CD4-positive, CD25-positive, alpha-beta regulatory T cell (primary cell): ENCODE data around the gene RFX8. TPM values are rescaled to one million over a fixed set of nuclear protein-coding genes. Genes with fewer than 3 reads are reported as not detected.
"Not testable (repeated sequence)": the region's sequence is repeated elsewhere in the genome, so short reads cannot be mapped to it uniquely, and the experiment has no call there.

Source experiments
- ATAC-seq, 2 donors: fragments of 150-1000 bp; cut with Tn5 transposase; one replicate each; pipeline ENCODE4 v1.10.0; 2021; ENCODE audit warnings: low read depth in 2 of 2, moderate number of reproducible peaks in 2 of 2, moderate library complexity in 1 of 2
- DNase-seq, 3 donors: peaks; one replicate each; pipeline versions ENCODE4 v3.0.0 to v3.0.0-alpha.2; 2012 to 2022; ENCODE audit warnings: mixed read lengths in 1 of 3
- H3K27ac ChIP-seq: one replicate; pipeline ENCODE4 v1.7.0; 2013; ENCODE audit warnings: mild to moderate bottlenecking, low read length; ENCODE audit not compliant: insufficient read depth, poor library complexity, severe bottlenecking
- H3K27me3 ChIP-seq: one replicate; pipeline ENCODE4 v1.7.0; 2013; ENCODE audit warnings: low read length; ENCODE audit not compliant: control insufficient read depth, insufficient read depth
- H3K36me3 ChIP-seq: one replicate; pipeline ENCODE4 v1.7.0; 2013; ENCODE audit warnings: mild to moderate bottlenecking, low read length, moderate library complexity; ENCODE audit not compliant: control insufficient read depth, insufficient read depth
- H3K4me1 ChIP-seq: 2 replicates; pipeline ENCODE4 v1.7.0; 2013; ENCODE audit warnings: mild to moderate bottlenecking, low read length; ENCODE audit not compliant: insufficient read depth, control insufficient read depth, poor library complexity, severe bottlenecking
- H3K4me3 ChIP-seq: one replicate; pipeline ENCODE4 v1.7.0; 2013; ENCODE audit warnings: low read depth, mild to moderate bottlenecking, low read length, moderate library complexity
- H3K9me3 ChIP-seq, 2 experiments: 1 replicate in 1 of 2; 2 replicates in 1 of 2; pipeline ENCODE4 v1.7.0; 2013; ENCODE audit warnings: low read length in 2 of 2, mild to moderate bottlenecking in 1 of 2, moderate library complexity in 1 of 2; ENCODE audit not compliant: control insufficient read depth in 2 of 2
- H3K27ac Mint-ChIP-seq, 3 donors: one replicate each; pipeline ENCODE4 v1.8.0; 2020 to 2022; ENCODE audit warnings: mild to moderate bottlenecking in 3 of 3, mixed read lengths in 3 of 3, moderate library complexity in 2 of 3
- H3K27me3 Mint-ChIP-seq: one replicate; pipeline ENCODE4 v1.8.0; 2022; ENCODE audit warnings: mild to moderate bottlenecking, mixed read lengths
- H3K36me3 Mint-ChIP-seq: one replicate; pipeline ENCODE4 v1.8.0; 2020; ENCODE audit warnings: mixed read lengths
- H3K4me1 Mint-ChIP-seq, 4 donors: one replicate each; pipeline ENCODE4 v1.8.0; 2020 to 2022; ENCODE audit warnings: mixed read lengths in 4 of 4, mild to moderate bottlenecking in 1 of 4
- H3K4me3 Mint-ChIP-seq, 4 donors: one replicate each; pipeline ENCODE4 v1.8.0; 2020 to 2022; ENCODE audit warnings: mild to moderate bottlenecking in 4 of 4, mixed read lengths in 4 of 4, moderate library complexity in 3 of 4
- H3K9me3 Mint-ChIP-seq, 7 donors: one replicate each; pipeline ENCODE4 v1.8.0; 2020 to 2022; ENCODE audit warnings: mixed read lengths in 7 of 7, mild to moderate bottlenecking in 3 of 7, moderate library complexity in 2 of 7
- polyA plus RNA-seq, 4 donors: library from polyadenylated mRNA; unstranded; fragments of 300-500 nt; fragmentation: Illumina TruSeq; gene quantifications; one replicate each; pipeline ENCODE4 v1.2.3, GENCODE V29; 2021
- total RNA-seq: library from RNA; stranded (reverse); gene quantifications from one replicate; pipeline ENCODE4 v1.2.3, GENCODE V29; 2022

The RFX8 gene
- total and polyA plus RNA-seq, 5 donors from 2014 or later = 0.16 to 5.5 (median 0.50) TPM; not detected in 2

DNA sequence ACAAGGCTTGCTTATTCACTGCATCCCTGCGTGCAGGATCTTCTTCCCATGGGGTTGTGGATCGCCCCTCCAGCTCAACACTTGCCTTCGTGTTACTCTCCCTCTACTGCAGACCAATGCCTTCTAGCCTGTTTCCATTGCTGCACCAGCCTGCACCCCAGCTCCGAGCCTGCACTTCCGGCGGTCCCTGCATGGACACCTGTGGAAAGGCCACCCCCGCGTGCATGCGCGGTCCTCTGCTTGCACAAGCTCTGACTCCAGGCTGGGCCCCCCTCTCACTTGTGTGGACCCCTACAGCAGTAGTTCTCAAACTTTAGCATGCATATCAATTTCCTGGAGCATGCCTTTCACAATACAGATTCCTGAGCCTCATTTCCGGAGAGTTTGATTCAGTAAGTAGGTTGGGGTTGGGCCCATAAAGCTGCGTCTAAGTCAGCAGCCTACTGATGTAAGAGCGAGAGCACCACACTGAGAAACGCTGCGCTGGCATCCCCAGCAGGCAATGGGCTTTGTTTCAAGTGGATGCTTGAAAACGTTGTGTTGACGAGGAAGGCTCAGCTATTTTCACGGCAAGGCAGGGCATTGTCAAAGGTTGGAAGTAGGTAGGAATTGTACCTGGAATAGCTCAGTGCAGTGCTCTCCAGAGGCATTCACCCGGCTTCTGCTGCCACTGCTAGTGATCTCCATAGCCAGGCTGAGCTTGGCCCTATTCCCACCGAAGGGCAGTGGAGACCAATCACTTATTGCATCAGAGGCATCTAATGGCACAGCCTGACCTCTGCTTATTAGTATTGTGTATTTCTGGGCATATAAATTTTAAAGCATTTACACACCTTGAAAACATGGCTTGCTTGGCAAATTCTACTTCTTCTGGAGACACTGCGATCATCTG lies 120.2 kb downstream of the RFX8 start:
- no peak for DNase-seq
- Histone ChIP-seq H3K36me3 (no peaks in the 10 kb centered on the region), H3K4me3 (no peak overlapping the region), H3K9me3 (no peaks in the 10 kb centered on the region), H3K27ac (no peak overlapping the region), H3K4me1 (peaks cover 22% of the 10 kb centered on the region), H3K27me3 (no peaks in the 10 kb centered on the region)
- Mint-ChIP-seq H3K4me1 (peaks cover 6 to 54% (median 29%) of the 10 kb centered on the region in 4 donors), H3K9me3 (no peaks in the 10 kb centered on the region), H3K36me3 (no peaks in the 10 kb centered on the region), H3K27ac (peak overlapping the region in 1 of 3 donors; percentile 31), H3K27me3 (no peaks in the 10 kb centered on the region), H3K4me3 (no peak overlapping the region)
- ATAC-seq = no peak

- not testable (repeated sequence) for H3K27me3 Mint-ChIP-seq, H3K4me3 Mint-ChIP-seq, H3K36me3 ChIP-seq, H3K4me3 ChIP-seq, ATAC-seq, H3K9me3 ChIP-seq, DNase-seq, H3K27me3 ChIP-seq, H3K27ac ChIP-seq, H3K36me3 Mint-ChIP-seq, H3K9me3 Mint-ChIP-seq
- Mint-ChIP-seq H3K27ac (peak overlapping the region in 1 of 3 donors; percentile 76), H3K4me1 (peaks cover 10 to 50% (median 26%) of the 10 kb centered on the region in 4 donors)
- H3K4me1 ChIP-seq = peaks cover 16% of the 10 kb centered on the region
Measured at GRCh38 chr2:101352631-101353030, 122.3 kb downstream of the RFX8 start.

- Histone ChIP-seq H3K36me3 (no peaks in the 10 kb centered on the region), H3K27me3 (no peaks in the 10 kb centered on the region), H3K4me1 (peaks cover 16% of the 10 kb centered on the region), H3K27ac (peak overlapping the region; percentile 42), H3K4me3 (no peak overlapping the region), H3K9me3 (no peaks in the 10 kb centered on the region)
- peak; percentile 28 to 40 for ATAC-seq
- H3K9me3 Mint-ChIP-seq = no peaks in the 10 kb centered on the region
- H3K27me3 Mint-ChIP-seq = no peaks in the 10 kb centered on the region
- no peak overlapping the region for H3K4me3 Mint-ChIP-seq
- H3K27ac Mint-ChIP-seq = peak overlapping the region in 2 of 3 donors; percentile 4 to 56
- no peak for DNase-seq
- no peaks in the 10 kb centered on the region for H3K36me3 Mint-ChIP-seq
- peaks cover 10 to 40% (median 20%) of the 10 kb centered on the region in 4 donors for H3K4me1 Mint-ChIP-seq
Measured at GRCh38 chr2:101351207-101351606, 123.7 kb downstream of the RFX8 start.

DNA sequence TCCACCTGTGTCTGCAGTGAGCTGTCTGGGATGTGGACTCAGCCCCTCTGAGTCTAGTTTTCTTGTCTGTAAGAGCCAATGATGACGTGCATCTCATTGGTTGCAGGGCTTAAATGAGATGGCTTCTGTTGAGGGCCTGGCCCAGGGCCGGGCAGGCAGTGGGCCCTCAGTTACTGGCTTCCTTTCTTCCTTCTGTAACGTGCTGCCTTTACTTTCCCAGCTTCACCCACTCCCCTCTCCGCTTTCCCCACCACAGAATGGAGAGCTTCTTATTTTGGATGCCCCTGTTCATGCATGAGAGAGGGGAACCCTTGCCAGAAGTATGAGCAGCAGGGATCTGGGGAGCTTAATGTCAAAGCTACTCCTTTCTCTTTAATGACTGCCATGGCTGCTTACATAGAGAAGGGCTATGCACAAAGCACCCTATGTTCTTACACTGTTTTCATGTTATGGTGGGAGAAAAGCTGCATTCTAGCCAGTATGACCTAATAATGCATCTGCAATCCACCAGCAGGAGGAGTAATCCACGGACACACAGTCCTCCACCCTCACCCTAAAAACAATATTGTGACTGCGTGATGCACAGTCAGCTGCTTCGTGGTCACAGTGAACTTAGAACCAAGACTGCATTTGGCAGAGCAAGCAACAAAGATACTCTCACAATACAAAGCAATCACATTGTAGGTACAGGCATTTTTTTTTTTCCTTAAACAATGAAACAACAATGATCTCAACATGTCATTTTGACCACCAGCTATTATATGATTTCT lies 124.8 kb downstream of the RFX8 start:
- peak overlapping the region; percentile 4 to 48 (median 23) for H3K27ac Mint-ChIP-seq
- peak overlapping the region in 2 of 4 donors; percentile 4 to 13 for H3K4me3 Mint-ChIP-seq
- H3K36me3 Mint-ChIP-seq = no peaks in the 10 kb centered on the region
- H3K27me3 Mint-ChIP-seq = no peaks in the 10 kb centered on the region
- ATAC-seq (peak; percentile 61 to 80), DNase-seq (peak in 2 of 3 donors; percentile 57 to 82)
- H3K9me3 Mint-ChIP-seq = no peaks in the 10 kb centered on the region
- no peak overlapping the region for H3K27ac ChIP-seq
- H3K36me3 ChIP-seq = no peaks in the 10 kb centered on the region
- H3K4me1 Mint-ChIP-seq = peaks cover 10 to 32% (median 17%) of the 10 kb centered on the region in 4 donors
- no peaks in the 10 kb centered on the region for H3K9me3 ChIP-seq
- peaks cover 16% of the 10 kb centered on the region for H3K4me1 ChIP-seq
- H3K4me3 ChIP-seq = peak overlapping the region; percentile 24
- no peaks in the 10 kb centered on the region for H3K27me3 ChIP-seq

GRCh38 chr2:101348883-101349282 lies 126.0 kb downstream of the RFX8 start:
- no peaks in the 10 kb centered on the region for H3K36me3 ChIP-seq
- H3K36me3 Mint-ChIP-seq = no peaks in the 10 kb centered on the region
- H3K4me3 ChIP-seq = no peak overlapping the region
- H3K27me3 Mint-ChIP-seq = no peaks in the 10 kb centered on the region
- no peaks in the 10 kb centered on the region for H3K9me3 ChIP-seq
- no peak overlapping the region for H3K4me3 Mint-ChIP-seq
- no peak for ATAC-seq
- H3K27me3 ChIP-seq = no peaks in the 10 kb centered on the region
- H3K9me3 Mint-ChIP-seq = no peaks in the 10 kb centered on the region
- H3K27ac Mint-ChIP-seq = no peak overlapping the region
- peaks cover 10 to 26% (median 16%) of the 10 kb centered on the region in 4 donors for H3K4me1 Mint-ChIP-seq
- no peak for DNase-seq
- H3K4me1 ChIP-seq = peaks cover 16% of the 10 kb centered on the region
- no peak overlapping the region for H3K27ac ChIP-seq

Other genes with a start within 250 kb of the RFX8 start
- gene CNOT11, start 222.2 kb downstream of the RFX8 start, total RNA-seq = 63.8 TPM
- 10 to 100 TPM; 68.6 to 76.2 (median 69.4) TPM for gene CNOT11, start 222.2 kb downstream of the RFX8 start, polyA plus RNA-seq
- 221 TPM for gene RNF149, start 166.4 kb downstream of the RFX8 start, total RNA-seq
- 10 to 100 TPM; 84.4 to 97.3 (median 90.9) TPM for gene RNF149, start 166.4 kb downstream of the RFX8 start, polyA plus RNA-seq
- gene CREG2, start 87.6 kb downstream of the RFX8 start, total RNA-seq = 2.2 TPM
- 1 to 10 TPM; 2.1 to 5.2 (median 3.8) TPM for gene CREG2, start 87.6 kb downstream of the RFX8 start, polyA plus RNA-seq
- 179 TPM for gene MAP4K4, start 222.6 kb upstream of the RFX8 start, total RNA-seq
- 10 to 100 TPM in 2 of 4 donors, 1 to 10 TPM in 2; 6.7 to 22.3 (median 11.4) TPM for gene MAP4K4, start 222.6 kb upstream of the RFX8 start, polyA plus RNA-seq